SHP77 (cell line): ENCODE data around the gene ANKRD23.
A peak's percentile ranks its signal among the peaks of the same experiment; 100 is the strongest.

ENCODE experiments used
- DNase-seq, 2 experiments: peaks; one replicate each; lab custom pipeline; 2025; lab: John Stamatoyannopoulos, UW

Gene ANKRD23

GRCh38 chr2:96838345-96839292 lies 5.2 kb downstream of the ANKRD23 start:
- DNase-seq, result no peak

- DNase-seq, result no peak
Measured at GRCh38 chr2:96837575-96837974, 6.2 kb downstream of the ANKRD23 start.

GRCh38 chr2:96835830-96836229 lies 8.0 kb downstream of the ANKRD23 start:
- no peak for DNase-seq

GRCh38 chr2:96832754-96833507 lies 10.9 kb downstream of the ANKRD23 start:
- peak; percentile 84 to 93 for DNase-seq

GRCh38 chr2:96832408-96832753 lies 11.4 kb downstream of the ANKRD23 start:
- no peak for DNase-seq

- DNase-seq, result no peak
Measured at GRCh38 chr2:96831679-96832078, 12.1 kb downstream of the ANKRD23 start.

GRCh38 chr2:96830044-96830562 lies 13.7 kb downstream of the ANKRD23 start:
- no peak for DNase-seq

- no peak for DNase-seq
Measured at GRCh38 chr2:96828874-96829273, 14.9 kb downstream of the ANKRD23 start.

GRCh38 chr2:96828436-96828835 lies 15.4 kb downstream of the ANKRD23 start:
- no peak for DNase-seq

- DNase-seq, result no peak
Measured at GRCh38 chr2:96826546-96827278, 17.1 kb downstream of the ANKRD23 start.

- no peak for DNase-seq
Measured at GRCh38 chr2:96825057-96825456, 18.8 kb downstream of the ANKRD23 start.

GRCh38 chr2:96824079-96824870 lies 19.5 kb downstream of the ANKRD23 start:
- no peak for DNase-seq

GRCh38 chr2:96823198-96823597 lies 20.6 kb downstream of the ANKRD23 start:
- DNase-seq, result no peak

GRCh38 chr2:96822786-96823185 lies 21.0 kb downstream of the ANKRD23 start:
- no peak for DNase-seq

GRCh38 chr2:96821113-96821675 lies 22.6 kb downstream of the ANKRD23 start:
- DNase-seq, result no peak

- no peak for DNase-seq
Measured at GRCh38 chr2:96819876-96820511, 23.8 kb downstream of the ANKRD23 start.

- DNase-seq, result no peak
Measured at GRCh38 chr2:96819128-96819875, 24.5 kb downstream of the ANKRD23 start.

- no peak for DNase-seq
Measured at GRCh38 chr2:96817882-96818281, 25.9 kb downstream of the ANKRD23 start.

GRCh38 chr2:96816836-96817702 lies 26.8 kb downstream of the ANKRD23 start:
- no peak for DNase-seq
